Fibroblast of the aortic adventitia (primary cell): ENCODE measurements around the gene YPEL1. TPM values are rescaled to one million over a fixed set of nuclear protein-coding genes. Genes with fewer than 3 reads are reported as not detected.
"Not testable (repeated sequence)": the region's sequence is repeated elsewhere in the genome, so short reads cannot be mapped to it uniquely, and the experiment has no call there.

Experiments
- DNase-seq: peaks from one replicate; pipeline ENCODE4 v3.0.0-alpha.2; 2010; ENCODE audit warnings: low read depth
- H3K4me3 ChIP-seq: 2 replicates; pipeline ENCODE4 v1.5.1; 2011; ENCODE audit warnings: low read depth, mild to moderate bottlenecking, control low read depth, low read length, moderate library complexity
- CTCF ChIP-seq: IDR thresholded peaks from 2 replicates; pipeline ENCODE4 v1.5.1; 2011; ENCODE audit warnings: mild to moderate bottlenecking, low read length, control low read depth, inconsistent platforms; ENCODE audit not compliant: insufficient read depth
- total RNA-seq: library from RNA; depleted of rRNA; stranded (reverse); fragments of >200 nt; gene quantifications from 2 replicates; pipeline ENCODE4 v1.2.3, GENCODE V29; 2012; ENCODE audit warnings: low replicate concordance

Gene YPEL1
- total RNA-seq, 1 donor: 1.3 TPM

GRCh38 chr22:21719024-21719423, 16.6 kb downstream of the YPEL1 start:
- H3K4me3 ChIP-seq: no peak overlapping the region
- no peak for DNase-seq
- no peak for TF ChIP-seq CTCF

- no peak for TF ChIP-seq CTCF
- DNase-seq: no peak
- no peak overlapping the region for H3K4me3 ChIP-seq
These were observed 17.1 kb downstream of the YPEL1 start for GRCh38 chr22:21718499-21718898.

- DNase-seq, H3K4me3 ChIP-seq: not testable (repeated sequence)
These were observed 19.0 kb downstream of the YPEL1 start for GRCh38 chr22:21716395-21717122.

GRCh38 chr22:21714786-21715185, 20.8 kb downstream of the YPEL1 start:
- H3K4me3 ChIP-seq: no peak overlapping the region
- DNase-seq: no peak
- TF ChIP-seq CTCF: no peak

GRCh38 chr22:21714059-21714770, 21.4 kb downstream of the YPEL1 start:
- H3K4me3 ChIP-seq: no peak overlapping the region
- DNase-seq: no peak
- no peak for TF ChIP-seq CTCF

- DNase-seq: no peak
- no peak overlapping the region for H3K4me3 ChIP-seq
- TF ChIP-seq CTCF: no peak
These were observed 22.1 kb downstream of the YPEL1 start for GRCh38 chr22:21713428-21714058.

- DNase-seq: peak; percentile 84
- H3K4me3 ChIP-seq: peak overlapping the region; percentile 25
- TF ChIP-seq CTCF: peak; percentile 86
These were observed 22.7 kb downstream of the YPEL1 start for GRCh38 chr22:21712751-21713427.
